IMR-90 (cell line): ENCODE data around the gene CRLF2.
"Not testable (repeated sequence)": the region's sequence is repeated elsewhere in the genome, so short reads cannot be mapped to it uniquely, and the experiment has no call there.

ENCODE experiments used
- BHLHE40 ChIP-seq: fragments of 150-350 bp; IDR thresholded peaks from 2 replicates; pipeline ENCODE4 v1.6.1; 2016; ENCODE audit warnings: mild to moderate bottlenecking, low read depth, low read length
- CEBPB ChIP-seq: IDR thresholded peaks from 2 replicates; pipeline ENCODE4 v1.6.1; 2012; ENCODE audit warnings: low read depth, low read length, improper control_type of control experiment
- CHD1 ChIP-seq: IDR thresholded peaks from 2 replicates; pipeline ENCODE4 v1.6.1; 2012; ENCODE audit warnings: low read depth, low read length, improper control_type of control experiment
- CTCF ChIP-seq: conservative IDR thresholded peaks from 2 replicates; pipeline ENCODE4 v1.5.1; 2012; ENCODE audit warnings: mild to moderate bottlenecking, low read depth, low read length, improper control_type of control experiment
- FOS ChIP-seq: fragments of 150-350 bp; IDR thresholded peaks from 2 replicates; pipeline ENCODE4 v1.6.1; 2016; ENCODE audit warnings: low read depth, low read length
- MAZ ChIP-seq: IDR thresholded peaks from 2 replicates; pipeline ENCODE4 v1.6.1; 2012; ENCODE audit warnings: low read depth, mild to moderate bottlenecking, low read length, improper control_type of control experiment, moderate library complexity, borderline replicate concordance
- MXI1 ChIP-seq: IDR thresholded peaks from 2 replicates; pipeline ENCODE4 v1.6.1; 2012; ENCODE audit warnings: low read depth, mild to moderate bottlenecking, low read length, moderate library complexity, borderline replicate concordance
- POLR2A ChIP-seq: IDR thresholded peaks from 2 replicates; pipeline ENCODE4 v1.6.1; 2012; ENCODE audit warnings: mild to moderate bottlenecking, low read depth, low read length
- RAD21 ChIP-seq: IDR thresholded peaks from 2 replicates; pipeline ENCODE4 v1.6.1; 2012; ENCODE audit warnings: low read length, improper control_type of control experiment
- RCOR1 ChIP-seq: IDR thresholded peaks from 2 replicates; pipeline ENCODE4 v1.6.1; 2012; ENCODE audit warnings: mild to moderate bottlenecking, low read length, improper control_type of control experiment; ENCODE audit not compliant: insufficient replicate concordance
- RFX5 ChIP-seq: IDR thresholded peaks from 2 replicates; pipeline ENCODE4 v1.8.0; 2012; ENCODE audit warnings: low read depth, mild to moderate bottlenecking, low read length, moderate library complexity
- SMC3 ChIP-seq: fragments of 150-350 bp; IDR thresholded peaks from 2 replicates; pipeline ENCODE4 v1.6.1; 2016; ENCODE audit warnings: low read depth, mild to moderate bottlenecking, antibody characterized with exemption, low read length, moderate library complexity
- TF ChIP-seq, protein P1 (sequence below): fragments of 150-350 bp; IDR thresholded peaks from 2 replicates; pipeline ENCODE4 v1.6.1; 2016; ENCODE audit warnings: low read depth, mild to moderate bottlenecking, low read length, moderate library complexity, borderline replicate concordance
- TF ChIP-seq, protein P2 (sequence below): fragments of 150-350 bp; IDR thresholded peaks from 2 replicates; pipeline ENCODE4 v1.6.1; 2017; ENCODE audit warnings: mild to moderate bottlenecking, antibody characterized with exemption, low read length, low read depth

GRCh38 chrX:1171915-1172314 is 40.5 kb downstream of the CRLF2 start:
- TF ChIP-seq MXI1, RFX5, RCOR1, CTCF, POLR2A, CEBPB, BHLHE40, RAD21, CHD1, SMC3, FOS, MAZ: not testable (repeated sequence)
- TF ChIP-seq, protein P1, sequence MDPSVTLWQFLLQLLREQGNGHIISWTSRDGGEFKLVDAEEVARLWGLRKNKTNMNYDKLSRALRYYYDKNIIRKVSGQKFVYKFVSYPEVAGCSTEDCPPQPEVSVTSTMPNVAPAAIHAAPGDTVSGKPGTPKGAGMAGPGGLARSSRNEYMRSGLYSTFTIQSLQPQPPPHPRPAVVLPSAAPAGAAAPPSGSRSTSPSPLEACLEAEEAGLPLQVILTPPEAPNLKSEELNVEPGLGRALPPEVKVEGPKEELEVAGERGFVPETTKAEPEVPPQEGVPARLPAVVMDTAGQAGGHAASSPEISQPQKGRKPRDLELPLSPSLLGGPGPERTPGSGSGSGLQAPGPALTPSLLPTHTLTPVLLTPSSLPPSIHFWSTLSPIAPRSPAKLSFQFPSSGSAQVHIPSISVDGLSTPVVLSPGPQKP: not testable (repeated sequence)
- TF ChIP-seq, protein P2, sequence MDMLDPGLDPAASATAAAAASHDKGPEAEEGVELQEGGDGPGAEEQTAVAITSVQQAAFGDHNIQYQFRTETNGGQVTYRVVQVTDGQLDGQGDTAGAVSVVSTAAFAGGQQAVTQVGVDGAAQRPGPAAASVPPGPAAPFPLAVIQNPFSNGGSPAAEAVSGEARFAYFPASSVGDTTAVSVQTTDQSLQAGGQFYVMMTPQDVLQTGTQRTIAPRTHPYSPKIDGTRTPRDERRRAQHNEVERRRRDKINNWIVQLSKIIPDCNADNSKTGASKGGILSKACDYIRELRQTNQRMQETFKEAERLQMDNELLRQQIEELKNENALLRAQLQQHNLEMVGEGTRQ: not testable (repeated sequence)
